HepG2 (cell line): Measurements from ENCODE around the gene TLK1.

Experiments used
- FOSL1 ChIP-seq: sonication (generic); formaldehyde crosslinking; IDR thresholded peaks from 2 replicates; pipeline ENCODE4 v1.9.0; 2021; ENCODE audit warnings: missing genetic modification reagents, borderline replicate concordance
- MAFK ChIP-seq, 2 experiments: IDR thresholded peaks in 1 of 2; conservative IDR thresholded peaks in 1 of 2; 2 replicates each; pipeline ENCODE4 v1.6.1; 2011; ENCODE audit warnings: improper control_type of control experiment in 2 of 2, low read length in 2 of 2
- MAZ ChIP-seq, 2 experiments: sonication (generic) in 1 of 2; formaldehyde crosslinking in 1 of 2; IDR thresholded peaks; 2 replicates each; pipeline versions ENCODE4 v1.5.0 to v1.6.1; 2012 to 2020; ENCODE audit warnings: low read depth in 2 of 2, mild to moderate bottlenecking in 2 of 2, borderline replicate concordance in 1 of 2, improper control_type of control experiment in 1 of 2, low read length in 1 of 2, missing genetic modification reagents in 1 of 2, moderate library complexity in 1 of 2
- POLR2AphosphoS5 ChIP-seq: IDR thresholded peaks from 2 replicates; pipeline ENCODE4 v1.6.1; 2012; ENCODE audit warnings: low read depth, low read length
- SETDB1 ChIP-seq: sonication (generic); formaldehyde crosslinking; IDR thresholded peaks from 2 replicates; pipeline ENCODE4 v1.5.1; 2020; ENCODE audit warnings: missing genetic modification reagents, mild to moderate bottlenecking, borderline replicate concordance
- SP1 ChIP-seq, 2 experiments: fragments of 450-650 bp in 1 of 2; sonication (generic) in 1 of 2; formaldehyde crosslinking in 1 of 2; IDR thresholded peaks; 2 replicates each; pipeline versions ENCODE4 v1.4.0 to v1.6.1; 2016 to 2020; ENCODE audit warnings: missing genetic modification reagents in 1 of 2
- SP140L ChIP-seq: sonication (generic); formaldehyde crosslinking; IDR thresholded peaks from 2 replicates; pipeline ENCODE4 v1.4.0; 2020; ENCODE audit warnings: missing genetic modification reagents, borderline replicate concordance
- ZNF430 ChIP-seq: sonication (generic); formaldehyde crosslinking; IDR thresholded peaks from 2 replicates; pipeline ENCODE4 v1.9.0; 2021; ENCODE audit warnings: mild to moderate bottlenecking, missing genetic modification reagents
- TF ChIP-seq, protein P1 (sequence below): IDR thresholded peaks from 2 replicates; pipeline ENCODE4 v1.6.1; 2016; ENCODE audit warnings: low read depth, borderline replicate concordance
- TF ChIP-seq, protein P2 (sequence below): sonication (generic); formaldehyde crosslinking; IDR thresholded peaks from 2 replicates; pipeline ENCODE4 v1.5.0; 2020; ENCODE audit warnings: mild to moderate bottlenecking, low read depth, missing genetic modification reagents, borderline replicate concordance

DNA sequence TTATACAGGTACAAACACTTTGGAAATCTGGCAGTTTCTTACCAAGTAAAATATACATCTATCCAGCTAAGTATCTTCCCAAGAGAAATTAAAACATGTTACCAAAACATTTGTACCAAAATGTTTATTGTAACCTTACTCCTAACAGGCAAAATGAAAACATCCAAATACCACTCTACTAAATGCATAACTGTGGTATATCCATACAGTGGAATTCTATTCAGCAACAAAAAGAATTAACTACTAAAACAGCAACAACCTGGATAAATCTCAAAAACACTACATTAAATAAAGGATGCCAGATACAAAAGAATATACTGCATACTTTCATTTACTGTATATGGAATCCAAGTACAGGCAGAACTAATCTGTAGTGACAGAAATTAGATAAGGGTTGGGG lies 51.1 kb downstream of the TLK1 start:
- TF ChIP-seq POLR2AphosphoS5 (no peak), SP140L (no peak), SETDB1 (CRISPR knock-in tag) (no peak), MAFK (conservative IDR thresholded peaks at IDR 0.05 in 1 of 2, IDR thresholded peaks at IDR 0.05 in 1 of 2; ENCODE audit: low read length in 2 of 2) (no peak), FOSL1 (CRISPR knock-in tag) (no peak), ZNF430 (CRISPR knock-in tag) (no peak), SP1 (IDR thresholded peaks at IDR 0.05) (no peak), SP1 (CRISPR knock-in tag; IDR thresholded peaks at IDR 0.05) (no peak), MAZ (IDR thresholded peaks at IDR 0.05; ENCODE audit: borderline replicate concordance, low read depth, low read length) (no peak), MAZ (CRISPR knock-in tag; IDR thresholded peaks at IDR 0.05; ENCODE audit: low read depth) (no peak)
- TF ChIP-seq, protein P1, sequence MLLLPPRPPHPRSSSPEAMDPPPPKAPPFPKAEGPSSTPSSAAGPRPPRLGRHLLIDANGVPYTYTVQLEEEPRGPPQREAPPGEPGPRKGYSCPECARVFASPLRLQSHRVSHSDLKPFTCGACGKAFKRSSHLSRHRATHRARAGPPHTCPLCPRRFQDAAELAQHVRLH, result no peak
- TF ChIP-seq, protein P2, sequence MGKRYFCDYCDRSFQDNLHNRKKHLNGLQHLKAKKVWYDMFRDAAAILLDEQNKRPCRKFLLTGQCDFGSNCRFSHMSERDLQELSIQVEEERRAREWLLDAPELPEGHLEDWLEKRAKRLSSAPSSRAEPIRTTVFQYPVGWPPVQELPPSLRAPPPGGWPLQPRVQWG (CRISPR knock-in tag), result no peak
